ENCODE data around the gene GCNT3.

GCNT3 gene

GRCh38 chr15:59583088-59583487 is 28.5 kb upstream of the GCNT3 start:
- no peak for DNase-seq (ENCODE audit: low spot score)
- no peak for TF ChIP-seq CTCF (IDR thresholded peaks at IDR 0.05; ENCODE audit: extremely low read depth, missing control alignments)

GRCh38 chr15:59587085-59587826 is 24.3 kb upstream of the GCNT3 start:
- no peak for TF ChIP-seq CTCF (IDR thresholded peaks at IDR 0.05; ENCODE audit: extremely low read depth, missing control alignments)
- no peak for DNase-seq (ENCODE audit: low spot score)

GRCh38 chr15:59590027-59590426 is 21.6 kb upstream of the GCNT3 start:
- TF ChIP-seq CTCF (IDR thresholded peaks at IDR 0.05; ENCODE audit: extremely low read depth, missing control alignments), result no peak
- peak; percentile 47 for DNase-seq (ENCODE audit: low spot score)

GRCh38 chr15:59591356-59591755 is 20.2 kb upstream of the GCNT3 start:
- TF ChIP-seq CTCF (IDR thresholded peaks at IDR 0.05; ENCODE audit: extremely low read depth, missing control alignments), result no peak
- DNase-seq (ENCODE audit: low spot score), result no peak

GRCh38 chr15:59594493-59594942 is 17.1 kb upstream of the GCNT3 start:
- DNase-seq (ENCODE audit: low spot score), result no peak
- no peak for TF ChIP-seq CTCF (IDR thresholded peaks at IDR 0.05; ENCODE audit: extremely low read depth, missing control alignments)

GRCh38 chr15:59594991-59595390 is 16.6 kb upstream of the GCNT3 start:
- TF ChIP-seq CTCF (IDR thresholded peaks at IDR 0.05; ENCODE audit: extremely low read depth, missing control alignments), result no peak
- no peak for DNase-seq (ENCODE audit: low spot score)

- DNase-seq (ENCODE audit: low spot score), result no peak
- TF ChIP-seq CTCF (IDR thresholded peaks at IDR 0.05; ENCODE audit: extremely low read depth, missing control alignments), result no peak
These were observed 16.1 kb upstream of the GCNT3 start for GRCh38 chr15:59595434-59595915.

Data from GM20000 (cell line).